ENCODE measurements around the gene SPNS2. TPM values are rescaled to one million over a fixed set of nuclear protein-coding genes. Genes with fewer than 3 reads are reported as not detected.

Gene SPNS2
- total RNA-seq, 1 donor from 2014 or later = 79.3 TPM

GRCh38 chr17:4541328-4542002 is 42.8 kb downstream of the SPNS2 start:
- H3K27me3 ChIP-seq = no peaks in the 10 kb centered on the region
- TF ChIP-seq POLR2A (IDR thresholded peaks at IDR 0.05) = no peak
- TF ChIP-seq POLR2AphosphoS5 (IDR thresholded peaks at IDR 0.05; ENCODE audit: insufficient read depth in 1 of 2, low read depth in 1 of 2) = no peak
- TF ChIP-seq, protein P1, sequence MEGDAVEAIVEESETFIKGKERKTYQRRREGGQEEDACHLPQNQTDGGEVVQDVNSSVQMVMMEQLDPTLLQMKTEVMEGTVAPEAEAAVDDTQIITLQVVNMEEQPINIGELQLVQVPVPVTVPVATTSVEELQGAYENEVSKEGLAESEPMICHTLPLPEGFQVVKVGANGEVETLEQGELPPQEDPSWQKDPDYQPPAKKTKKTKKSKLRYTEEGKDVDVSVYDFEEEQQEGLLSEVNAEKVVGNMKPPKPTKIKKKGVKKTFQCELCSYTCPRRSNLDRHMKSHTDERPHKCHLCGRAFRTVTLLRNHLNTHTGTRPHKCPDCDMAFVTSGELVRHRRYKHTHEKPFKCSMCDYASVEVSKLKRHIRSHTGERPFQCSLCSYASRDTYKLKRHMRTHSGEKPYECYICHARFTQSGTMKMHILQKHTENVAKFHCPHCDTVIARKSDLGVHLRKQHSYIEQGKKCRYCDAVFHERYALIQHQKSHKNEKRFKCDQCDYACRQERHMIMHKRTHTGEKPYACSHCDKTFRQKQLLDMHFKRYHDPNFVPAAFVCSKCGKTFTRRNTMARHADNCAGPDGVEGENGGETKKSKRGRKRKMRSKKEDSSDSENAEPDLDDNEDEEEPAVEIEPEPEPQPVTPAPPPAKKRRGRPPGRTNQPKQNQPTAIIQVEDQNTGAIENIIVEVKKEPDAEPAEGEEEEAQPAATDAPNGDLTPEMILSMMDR (IDR thresholded peaks at IDR 0.05) = no peak
- H3K36me3 ChIP-seq = peaks cover 0 to 60% of the 10 kb centered on the region in 2 donors
- intact Hi-C loops (cut with DNase I) = no loop called here
- DNase-seq (ENCODE audit: extremely low spot score in 2 of 2) = no peak
- no peak overlapping the region for H3K27ac ChIP-seq
- no peaks in the 10 kb centered on the region for H3K9me3 ChIP-seq
- peaks cover 18% of the 10 kb centered on the region for H3K4me1 ChIP-seq
- H3K4me3 ChIP-seq = no peak overlapping the region

- Histone ChIP-seq H3K4me3 (no peak overlapping the region), H3K27ac (no peak overlapping the region)
These were observed 43.5 kb downstream of the SPNS2 start for GRCh38 chr17:4542003-4542725.

DNA sequence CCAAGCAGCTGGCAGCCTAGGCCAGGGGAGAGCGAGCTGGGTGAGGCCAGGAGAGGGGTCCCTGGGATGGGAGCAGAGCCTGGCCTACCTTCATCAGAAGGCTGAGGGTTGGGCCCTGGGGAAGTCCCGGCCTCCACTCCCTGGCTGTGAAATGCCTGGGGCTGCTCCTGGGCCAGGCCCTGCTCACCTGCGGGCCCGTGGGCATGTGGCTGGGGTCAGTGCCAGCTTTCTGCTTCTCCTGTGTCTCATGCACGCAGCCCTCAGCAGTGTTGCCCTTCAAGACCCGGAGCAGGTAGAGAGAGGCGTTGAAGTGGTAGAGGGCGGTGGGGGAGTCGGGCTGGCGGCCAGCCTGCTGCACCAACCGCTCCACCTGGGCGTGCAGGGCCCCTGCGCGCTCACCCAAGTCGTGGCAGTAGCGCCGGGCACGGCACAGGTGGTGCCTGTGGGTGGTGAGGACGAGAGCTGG is 44.1 kb downstream of the SPNS2 start:
- DNase-seq (ENCODE audit: extremely low spot score in 2 of 2) = no peak
- Histone ChIP-seq H3K27ac (no peak overlapping the region), H3K36me3 (peaks cover 0 to 68% of the 10 kb centered on the region in 2 donors), H3K4me3 (no peak overlapping the region), H3K9me3 (no peaks in the 10 kb centered on the region), H3K4me1 (peaks cover 5% of the 10 kb centered on the region), H3K27me3 (no peaks in the 10 kb centered on the region)
- TF ChIP-seq, protein P1 (IDR thresholded peaks at IDR 0.05) = no peak
- TF ChIP-seq POLR2AphosphoS5 (IDR thresholded peaks at IDR 0.05; ENCODE audit: insufficient read depth in 1 of 2, low read depth in 1 of 2) = no peak
- TF ChIP-seq POLR2A (IDR thresholded peaks at IDR 0.05) = no peak
- intact Hi-C loops (cut with DNase I) = no loop called here

More at GRCh38 chr17:4542003-4542725, 43.5 kb downstream of the SPNS2 start:
- Histone ChIP-seq H3K9me3 (no peaks in the 10 kb centered on the region), H3K36me3 (peaks cover 0 to 62% of the 10 kb centered on the region in 2 donors), H3K27me3 (no peaks in the 10 kb centered on the region), H3K4me1 (peaks cover 11% of the 10 kb centered on the region)
- DNase-seq (ENCODE audit: extremely low spot score in 2 of 2) = no peak
- TF ChIP-seq, protein P1 (IDR thresholded peaks at IDR 0.05) = no peak
- TF ChIP-seq POLR2A (IDR thresholded peaks at IDR 0.05) (no peak), POLR2AphosphoS5 (IDR thresholded peaks at IDR 0.05; ENCODE audit: insufficient read depth in 1 of 2, low read depth in 1 of 2) (no peak)
- intact Hi-C loops (cut with DNase I) = no loop called here

DNA sequence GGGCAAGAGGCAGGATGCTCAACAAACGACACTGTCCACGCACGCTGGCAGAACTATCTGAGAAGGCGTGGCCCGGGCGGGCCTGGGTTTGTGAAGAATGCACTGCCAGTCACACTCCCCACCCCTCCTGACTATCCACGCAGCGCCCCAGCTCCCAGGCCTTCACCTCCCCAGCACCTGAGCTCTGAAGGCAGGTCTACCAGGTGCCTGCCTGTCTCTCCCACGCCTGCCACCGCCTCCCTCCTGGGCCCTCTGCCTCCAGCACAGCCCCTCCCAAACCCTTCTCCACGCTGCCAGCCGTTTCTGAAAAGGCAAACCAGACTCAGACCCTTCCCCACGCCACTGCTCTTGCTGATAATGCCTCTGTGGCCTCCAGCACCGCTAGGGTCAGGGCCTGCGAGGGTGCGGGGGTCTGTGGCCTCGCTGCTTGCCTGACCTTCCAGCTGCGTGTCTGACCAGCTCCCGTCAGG is 44.9 kb downstream of the SPNS2 start:
- H3K27me3 ChIP-seq = no peaks in the 10 kb centered on the region
- peaks cover 0 to 76% of the 10 kb centered on the region in 2 donors for H3K36me3 ChIP-seq
- H3K4me3 ChIP-seq = no peak overlapping the region
- no peaks in the 10 kb centered on the region for H3K4me1 ChIP-seq
- intact Hi-C loops (cut with DNase I) = no loop called here
- TF ChIP-seq, protein P1 (IDR thresholded peaks at IDR 0.05) = no peak
- TF ChIP-seq POLR2AphosphoS5 (IDR thresholded peaks at IDR 0.05; ENCODE audit: insufficient read depth in 1 of 2, low read depth in 1 of 2) = no peak
- no peak for TF ChIP-seq POLR2A (IDR thresholded peaks at IDR 0.05)
- H3K27ac ChIP-seq = no peak overlapping the region
- H3K9me3 ChIP-seq = no peaks in the 10 kb centered on the region
- no peak for DNase-seq (ENCODE audit: extremely low spot score in 2 of 2)

All from vagina (tissue), 2 donors.